T-helper 1 cell treated with Interleukin-12 subunit alpha and Interleukin-12 subunit beta and Interleukin-4 antibody, amounts not matched to agents 30 μg/mL and 1 μg/mL, for 36 hours (primary cell): Measurements from ENCODE around the gene C3orf80.
"Not testable (repeated sequence)": the region's sequence is repeated elsewhere in the genome, so short reads cannot be mapped to it uniquely, and the experiment has no call there.

Source experiments
- H3K27ac Mint-ChIP-seq: one replicate; pipeline ENCODE4 v1.8.0; 2021; ENCODE audit warnings: mild to moderate bottlenecking, mixed read lengths
- H3K27me3 Mint-ChIP-seq: one replicate; pipeline ENCODE4 v1.8.0; 2021; ENCODE audit warnings: low read depth, mixed read lengths
- H3K36me3 Mint-ChIP-seq: one replicate; pipeline ENCODE4 v1.8.0; 2021; ENCODE audit warnings: low read depth, mixed read lengths
- H3K4me1 Mint-ChIP-seq: one replicate; pipeline ENCODE4 v1.8.0; 2021; ENCODE audit warnings: low read depth, mixed read lengths
- H3K4me3 Mint-ChIP-seq: one replicate; pipeline ENCODE4 v1.8.0; 2021; ENCODE audit warnings: mild to moderate bottlenecking, moderate library complexity, mixed read lengths
- H3K9me3 Mint-ChIP-seq: one replicate; pipeline ENCODE4 v1.8.0; 2021; ENCODE audit warnings: mixed read lengths

Gene C3orf80

DNA sequence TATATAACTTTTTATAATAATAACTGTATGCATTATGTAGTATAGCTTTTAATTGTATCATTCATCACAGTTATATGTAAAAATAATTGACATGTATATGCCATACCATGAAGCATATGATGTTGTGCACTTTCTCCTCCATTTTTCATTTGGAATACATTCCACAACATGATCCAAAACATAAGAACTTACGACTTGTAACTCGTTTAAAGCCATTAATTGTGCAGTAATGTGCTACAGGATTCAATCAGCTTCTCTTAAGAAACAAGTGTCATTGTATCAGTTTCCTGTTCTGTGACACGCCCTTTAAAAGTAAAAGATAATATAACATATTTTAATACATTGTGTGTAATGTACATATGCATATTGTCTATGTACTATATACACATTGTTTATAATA lies 2.2 kb downstream of the C3orf80 start:
- H3K27ac Mint-ChIP-seq = no peak overlapping the region
- H3K36me3 Mint-ChIP-seq = peaks cover 4% of the 10 kb centered on the region
- peaks cover 65% of the 10 kb centered on the region for H3K27me3 Mint-ChIP-seq
- H3K4me3 Mint-ChIP-seq = no peak overlapping the region
- H3K4me1 Mint-ChIP-seq = peaks cover 17% of the 10 kb centered on the region
- no peaks in the 10 kb centered on the region for H3K9me3 Mint-ChIP-seq

GRCh38 chr3:160232014-160232413 lies 6.8 kb downstream of the C3orf80 start:
- no peak overlapping the region for H3K27ac Mint-ChIP-seq
- H3K27me3 Mint-ChIP-seq = peaks cover 36% of the 10 kb centered on the region

GRCh38 chr3:160240719-160241118 lies 15.5 kb downstream of the C3orf80 start:
- H3K27me3 Mint-ChIP-seq = peaks cover 31% of the 10 kb centered on the region
- not testable (repeated sequence) for H3K36me3 Mint-ChIP-seq, H3K4me3 Mint-ChIP-seq, H3K27ac Mint-ChIP-seq, H3K9me3 Mint-ChIP-seq, H3K4me1 Mint-ChIP-seq

More at GRCh38 chr3:160232014-160232413, 6.8 kb downstream of the C3orf80 start:
- Mint-ChIP-seq H3K4me3 (no peak overlapping the region), H3K4me1 (no peaks in the 10 kb centered on the region), H3K36me3 (no peaks in the 10 kb centered on the region), H3K9me3 (no peaks in the 10 kb centered on the region)

DNA sequence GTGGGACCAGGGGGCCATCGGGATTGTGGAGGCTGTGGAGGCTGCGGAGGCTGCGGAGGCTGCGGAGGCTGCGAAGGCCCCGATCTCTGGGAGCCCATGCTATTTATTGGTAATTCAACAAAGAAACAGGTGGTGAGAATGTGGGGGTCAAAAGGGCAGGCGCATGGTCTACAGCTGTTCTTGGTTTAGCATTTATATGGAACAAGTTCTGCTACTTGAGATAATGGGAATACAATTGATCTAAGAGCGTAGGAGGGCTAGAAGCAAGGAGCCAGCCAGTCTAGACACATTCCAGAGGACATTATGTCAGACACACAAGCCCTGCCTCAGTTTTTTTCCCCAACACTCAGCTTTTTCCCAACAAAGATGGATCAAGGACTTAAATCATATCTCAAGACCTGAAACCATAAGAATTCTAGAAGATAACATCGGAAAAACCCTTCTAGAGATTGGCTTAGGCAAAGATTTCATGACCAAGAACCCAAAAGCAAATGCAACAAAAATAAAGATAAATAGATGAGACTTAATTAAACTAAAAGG lies 20.1 kb downstream of the C3orf80 start:
- no peaks in the 10 kb centered on the region for H3K9me3 Mint-ChIP-seq
- H3K27ac Mint-ChIP-seq = no peak overlapping the region
- H3K4me1 Mint-ChIP-seq = no peaks in the 10 kb centered on the region
- no peaks in the 10 kb centered on the region for H3K36me3 Mint-ChIP-seq
- H3K27me3 Mint-ChIP-seq = peaks cover 30% of the 10 kb centered on the region
- H3K4me3 Mint-ChIP-seq = no peak overlapping the region

- Mint-ChIP-seq H3K27me3 (peaks cover 29% of the 10 kb centered on the region), H3K9me3 (no peaks in the 10 kb centered on the region), H3K4me3 (no peak overlapping the region), H3K36me3 (no peaks in the 10 kb centered on the region), H3K27ac (no peak overlapping the region), H3K4me1 (no peaks in the 10 kb centered on the region)
These were observed 22.5 kb downstream of the C3orf80 start for GRCh38 chr3:160247766-160248165.

GRCh38 chr3:160253298-160253697 lies 28.1 kb downstream of the C3orf80 start:
- Mint-ChIP-seq H3K4me1 (no peaks in the 10 kb centered on the region), H3K27me3 (peaks cover 19% of the 10 kb centered on the region), H3K9me3 (no peaks in the 10 kb centered on the region), H3K36me3 (peaks cover 2% of the 10 kb centered on the region), H3K4me3 (no peak overlapping the region), H3K27ac (no peak overlapping the region)

DNA sequence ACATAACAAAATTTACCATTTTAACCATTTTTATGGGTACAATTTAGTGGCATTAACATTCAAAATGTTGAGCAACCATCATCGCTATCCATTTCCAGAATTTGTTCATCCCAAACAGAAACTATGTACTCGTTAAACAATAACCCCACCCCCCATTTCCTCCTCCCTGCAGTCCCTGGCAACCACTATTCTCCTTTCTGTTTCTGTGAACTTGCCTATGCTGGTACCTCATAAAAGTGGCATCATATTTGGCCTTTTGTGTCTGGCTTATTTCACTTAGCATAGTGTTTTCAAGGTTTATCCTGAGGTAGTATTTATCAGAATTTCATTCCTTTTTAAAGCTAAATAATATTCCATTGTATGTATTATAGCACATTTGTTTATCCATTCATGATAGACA lies 32.4 kb downstream of the C3orf80 start:
- Mint-ChIP-seq H3K4me1 (peaks cover 4% of the 10 kb centered on the region), H3K27me3 (no peaks in the 10 kb centered on the region), H3K9me3 (no peaks in the 10 kb centered on the region), H3K27ac (no peak overlapping the region), H3K36me3 (peaks cover 2% of the 10 kb centered on the region), H3K4me3 (no peak overlapping the region)

GRCh38 chr3:160259589-160259988 lies 34.4 kb downstream of the C3orf80 start:
- peaks cover 2% of the 10 kb centered on the region for H3K36me3 Mint-ChIP-seq
- H3K27me3 Mint-ChIP-seq = no peaks in the 10 kb centered on the region
- no peak overlapping the region for H3K27ac Mint-ChIP-seq
- H3K4me3 Mint-ChIP-seq = no peak overlapping the region
- H3K9me3 Mint-ChIP-seq = no peaks in the 10 kb centered on the region
- H3K4me1 Mint-ChIP-seq = peaks cover 4% of the 10 kb centered on the region

DNA sequence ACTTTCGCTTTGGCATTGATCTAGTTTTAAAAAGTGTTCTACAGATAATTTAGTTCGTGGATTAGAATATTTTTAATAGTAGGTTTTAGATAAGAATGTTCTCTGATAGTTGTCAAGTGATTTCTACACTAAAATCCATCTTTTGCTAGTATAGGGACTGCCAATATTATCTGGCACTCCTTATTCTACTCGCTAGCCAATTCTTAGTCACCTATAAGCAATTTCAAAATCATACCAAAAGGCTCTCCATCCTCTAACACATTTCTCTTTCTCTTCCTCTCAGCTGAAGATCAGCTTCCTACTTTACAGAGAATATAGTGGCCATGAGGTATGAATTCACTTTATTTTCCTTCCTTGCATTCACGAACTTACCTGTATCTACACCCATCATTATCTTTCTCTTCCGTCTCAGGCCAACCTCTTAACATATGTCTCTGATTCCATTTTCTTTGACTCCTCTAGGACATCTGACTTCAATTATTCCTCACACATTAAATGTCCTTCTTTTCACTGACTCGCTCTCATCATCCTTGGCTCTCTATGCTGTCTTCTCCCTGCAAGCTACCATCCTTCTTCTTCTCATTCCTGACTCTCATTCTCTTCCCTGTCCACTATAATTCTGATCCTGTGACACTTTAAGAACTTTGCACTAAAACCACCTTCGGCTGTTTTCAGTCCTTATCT lies 35.5 kb downstream of the C3orf80 start:
- no peak overlapping the region for H3K27ac Mint-ChIP-seq
- peaks cover 2% of the 10 kb centered on the region for H3K36me3 Mint-ChIP-seq
- H3K4me3 Mint-ChIP-seq = no peak overlapping the region
- H3K9me3 Mint-ChIP-seq = no peaks in the 10 kb centered on the region
- peaks cover 4% of the 10 kb centered on the region for H3K4me1 Mint-ChIP-seq
- H3K27me3 Mint-ChIP-seq = no peaks in the 10 kb centered on the region

DNA sequence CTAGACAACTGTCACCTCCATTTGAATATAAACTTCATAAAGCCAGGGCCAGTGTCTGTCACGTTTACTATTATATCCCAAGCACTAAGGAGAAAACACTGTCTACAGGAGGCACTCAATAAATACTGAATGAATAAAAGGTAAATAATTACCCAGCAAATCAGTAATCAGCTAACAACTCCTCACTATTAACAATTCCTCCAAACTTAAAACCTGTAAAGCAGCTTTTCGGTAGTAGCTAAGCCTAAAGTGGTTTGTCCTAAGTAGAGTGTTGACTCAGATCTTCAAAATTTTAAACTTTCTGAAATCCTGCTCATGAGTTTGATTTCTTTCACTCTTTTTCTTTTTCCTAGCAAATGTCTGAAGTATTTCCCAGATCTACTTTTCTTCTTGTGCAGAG lies 39.9 kb downstream of the C3orf80 start:
- H3K36me3 Mint-ChIP-seq = peaks cover 3% of the 10 kb centered on the region
- H3K4me3 Mint-ChIP-seq = no peak overlapping the region
- H3K4me1 Mint-ChIP-seq = peaks cover 4% of the 10 kb centered on the region
- no peaks in the 10 kb centered on the region for H3K9me3 Mint-ChIP-seq
- H3K27me3 Mint-ChIP-seq = no peaks in the 10 kb centered on the region
- H3K27ac Mint-ChIP-seq = no peak overlapping the region
